ENCODE measurements around the gene LHFPL3.
A peak's percentile ranks its signal among the peaks of the same experiment; 100 is the strongest.
"Not testable (repeated sequence)": the region's sequence is repeated elsewhere in the genome, so short reads cannot be mapped to it uniquely, and the experiment has no call there.

Gene LHFPL3

GRCh38 chr7:104927055-104927454 is 598.7 kb downstream of the LHFPL3 start:
- no peak for TF ChIP-seq JUND (IDR thresholded peaks at IDR 0.05; ENCODE audit: low read depth)
- DNase-seq (ENCODE audit: low read depth in 1 of 2, low spot score in 1 of 2): no peak
- in situ Hi-C loops (cut with HindIII; ENCODE audit: low pct_unique_long_range_greater_than_20kb, low sequenced_read_pairs): no loop called here

DNA sequence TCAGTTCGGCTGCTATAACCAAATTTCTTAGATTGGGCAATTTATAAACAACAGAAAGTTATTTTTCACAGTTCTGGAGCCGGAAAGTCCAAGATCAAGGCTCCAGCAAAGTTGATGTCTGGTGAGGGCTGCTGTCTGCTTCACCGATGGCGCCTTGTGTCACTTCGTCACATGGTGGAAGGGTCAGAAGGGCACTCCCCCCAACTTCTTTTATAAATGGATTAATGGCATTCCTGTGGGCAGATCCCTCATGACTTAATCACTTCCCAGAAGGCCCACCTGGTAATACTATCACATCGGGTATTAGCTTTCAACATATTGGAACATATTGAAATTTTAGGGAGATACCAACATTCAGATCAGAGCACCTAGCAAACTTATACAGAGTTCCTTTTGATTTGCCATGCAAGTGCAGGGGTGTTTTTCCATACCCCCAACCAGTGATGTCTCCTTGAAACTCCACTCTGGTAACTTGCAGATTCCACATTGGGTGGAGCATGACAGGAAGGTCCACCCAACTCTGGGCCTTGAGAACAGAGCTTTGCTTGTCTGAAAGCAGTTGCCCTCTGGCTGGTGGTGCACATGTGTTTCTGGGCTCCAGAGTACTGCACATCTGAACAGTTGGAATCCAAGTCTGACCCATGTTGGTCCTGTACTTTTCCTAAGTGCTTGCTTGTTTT is 600.5 kb downstream of the LHFPL3 start:
- no peak for DNase-seq (ENCODE audit: low read depth in 1 of 2, low spot score in 1 of 2)
- in situ Hi-C loops (cut with HindIII; ENCODE audit: low pct_unique_long_range_greater_than_20kb, low sequenced_read_pairs): no loop called here
- no peak for TF ChIP-seq JUND (IDR thresholded peaks at IDR 0.05; ENCODE audit: low read depth)

GRCh38 chr7:104929921-104930320 is 601.5 kb downstream of the LHFPL3 start:
- in situ Hi-C loops (cut with HindIII; ENCODE audit: low pct_unique_long_range_greater_than_20kb, low sequenced_read_pairs): no loop called here
- TF ChIP-seq JUND (IDR thresholded peaks at IDR 0.05; ENCODE audit: low read depth): no peak
- peak in 1 of 2 experiments; percentile 38 for DNase-seq (ENCODE audit: low read depth in 1 of 2, low spot score in 1 of 2)

GRCh38 chr7:104931181-104931781 is 602.9 kb downstream of the LHFPL3 start:
- TF ChIP-seq JUND (IDR thresholded peaks at IDR 0.05; ENCODE audit: low read depth): no peak
- no peak for DNase-seq (ENCODE audit: low read depth in 1 of 2, low spot score in 1 of 2)
- in situ Hi-C loops (cut with HindIII; ENCODE audit: low pct_unique_long_range_greater_than_20kb, low sequenced_read_pairs): no loop called here

- DNase-seq (ENCODE audit: low read depth in 1 of 2, low spot score in 1 of 2): no peak
- in situ Hi-C loops (cut with HindIII; ENCODE audit: low pct_unique_long_range_greater_than_20kb, low sequenced_read_pairs): no loop called here
- TF ChIP-seq JUND (IDR thresholded peaks at IDR 0.05; ENCODE audit: low read depth): no peak
Observed at GRCh38 chr7:104933022-104933421, 604.6 kb downstream of the LHFPL3 start.

GRCh38 chr7:104933521-104933988 is 605.2 kb downstream of the LHFPL3 start:
- no peak for DNase-seq (ENCODE audit: low read depth in 1 of 2, low spot score in 1 of 2)
- in situ Hi-C loops (cut with HindIII; ENCODE audit: low pct_unique_long_range_greater_than_20kb, low sequenced_read_pairs): no loop called here
- TF ChIP-seq JUND (IDR thresholded peaks at IDR 0.05; ENCODE audit: low read depth): no peak

DNA sequence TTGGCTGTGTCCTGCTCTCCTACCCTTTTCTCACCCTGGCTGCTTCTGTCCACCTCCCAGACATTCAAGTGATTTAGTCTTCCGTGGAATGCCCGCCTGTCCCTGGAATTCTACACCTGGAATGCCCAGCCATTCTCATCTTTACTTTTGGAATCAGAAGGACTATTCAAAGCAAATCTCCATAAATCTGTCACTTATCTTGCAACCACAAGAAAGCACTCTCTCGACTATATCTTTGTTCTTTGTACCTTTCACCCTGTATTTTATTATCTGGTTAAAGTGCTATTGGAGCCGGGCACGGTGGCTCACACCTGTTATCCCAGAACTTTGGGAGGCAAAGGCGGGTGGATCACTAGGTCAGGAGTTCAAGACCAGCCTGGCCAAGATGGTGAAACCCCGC is 606.3 kb downstream of the LHFPL3 start:
- in situ Hi-C loops (cut with HindIII; ENCODE audit: low pct_unique_long_range_greater_than_20kb, low sequenced_read_pairs): no loop called here
- DNase-seq (ENCODE audit: low read depth in 1 of 2, low spot score in 1 of 2): no peak
- TF ChIP-seq JUND (IDR thresholded peaks at IDR 0.05; ENCODE audit: low read depth): no peak

- no peak for DNase-seq (ENCODE audit: low read depth in 1 of 2, low spot score in 1 of 2)
- TF ChIP-seq JUND (IDR thresholded peaks at IDR 0.05; ENCODE audit: low read depth): no peak
- in situ Hi-C loops (cut with HindIII; ENCODE audit: low pct_unique_long_range_greater_than_20kb, low sequenced_read_pairs): no loop called here
Observed at GRCh38 chr7:104935276-104935675, 606.9 kb downstream of the LHFPL3 start.

DNA sequence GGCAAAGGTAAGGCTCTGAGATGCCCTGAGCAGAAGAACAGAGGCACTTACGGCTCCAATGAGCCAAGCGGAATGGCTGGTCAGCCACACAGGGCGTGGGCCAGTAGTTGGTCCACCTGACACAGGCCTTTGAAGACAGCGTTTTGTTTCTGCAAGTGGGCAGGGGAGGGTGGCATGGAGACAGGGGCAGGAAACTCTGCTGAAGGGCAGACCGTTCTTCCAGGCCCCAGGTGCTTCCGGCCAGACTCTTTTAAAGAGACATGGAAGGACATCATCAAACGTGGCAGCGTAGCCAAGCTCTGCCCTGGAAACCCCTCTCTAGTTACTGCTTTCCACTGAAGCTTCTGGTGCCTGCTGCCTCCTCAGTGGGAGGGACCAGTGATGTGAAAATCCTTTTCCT is 608.1 kb downstream of the LHFPL3 start:
- no peak for DNase-seq (ENCODE audit: low read depth in 1 of 2, low spot score in 1 of 2)
- in situ Hi-C loops (cut with HindIII; ENCODE audit: low pct_unique_long_range_greater_than_20kb, low sequenced_read_pairs): no loop called here
- no peak for TF ChIP-seq JUND (IDR thresholded peaks at IDR 0.05; ENCODE audit: low read depth)

- in situ Hi-C loops (cut with HindIII; ENCODE audit: low pct_unique_long_range_greater_than_20kb, low sequenced_read_pairs): not testable (repeated sequence)
Observed at GRCh38 chr7:104937489-104937888, 609.1 kb downstream of the LHFPL3 start.

DNA sequence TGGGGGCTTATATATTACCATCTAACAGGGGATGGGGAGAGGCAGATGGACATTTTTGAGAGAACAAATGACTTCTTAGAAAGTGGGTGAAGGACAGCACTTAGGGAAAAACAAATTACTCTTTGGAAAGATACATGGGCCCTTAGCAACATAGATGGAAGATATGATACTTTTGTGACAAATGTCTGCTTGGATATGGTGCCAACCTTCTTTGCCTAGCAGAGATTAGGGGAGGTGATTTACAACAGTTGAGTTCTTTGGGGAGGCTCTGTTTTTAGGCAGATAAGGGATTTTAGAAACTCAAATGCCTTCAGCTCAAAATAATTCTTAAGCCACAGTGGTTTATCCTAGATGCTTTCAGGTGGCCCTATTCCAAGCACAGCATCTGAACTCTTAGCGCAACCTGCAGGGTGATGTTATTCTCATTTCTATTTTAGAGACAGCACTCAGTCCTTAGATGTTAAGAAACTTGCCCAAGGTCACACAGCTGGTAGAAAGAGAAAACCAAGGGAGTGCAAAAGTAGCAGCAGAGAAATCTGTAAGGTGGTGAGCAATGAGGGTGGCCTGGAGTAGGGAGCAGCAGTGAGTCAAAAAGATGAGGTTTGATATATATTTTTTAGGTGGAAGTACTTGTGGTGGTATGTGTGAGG is 610.5 kb downstream of the LHFPL3 start:
- no peak for DNase-seq (ENCODE audit: low read depth in 1 of 2, low spot score in 1 of 2)
- in situ Hi-C loops (cut with HindIII; ENCODE audit: low pct_unique_long_range_greater_than_20kb, low sequenced_read_pairs): no loop called here
- no peak for TF ChIP-seq JUND (IDR thresholded peaks at IDR 0.05; ENCODE audit: low read depth)

More at GRCh38 chr7:104937489-104937888, 609.1 kb downstream of the LHFPL3 start:
- DNase-seq (ENCODE audit: low read depth in 1 of 2, low spot score in 1 of 2): not testable (repeated sequence)

GRCh38 chr7:104940023-104940710 is 611.8 kb downstream of the LHFPL3 start:
- no peak for DNase-seq (ENCODE audit: low read depth in 1 of 2, low spot score in 1 of 2)
- TF ChIP-seq JUND (IDR thresholded peaks at IDR 0.05; ENCODE audit: low read depth): no peak
- in situ Hi-C loops (cut with HindIII; ENCODE audit: low pct_unique_long_range_greater_than_20kb, low sequenced_read_pairs): no loop called here

All from T47D (cell line).